Measurements from ENCODE around the gene MAFG. TPM values are rescaled to one million over a fixed set of nuclear protein-coding genes. Genes with fewer than 3 reads are reported as not detected.

The MAFG gene
- total and polyA plus RNA-seq, 2 donors (not counting 1 experiment from before 2014, with no cell fraction given), result 11.3 to 20.6 TPM

DNA sequence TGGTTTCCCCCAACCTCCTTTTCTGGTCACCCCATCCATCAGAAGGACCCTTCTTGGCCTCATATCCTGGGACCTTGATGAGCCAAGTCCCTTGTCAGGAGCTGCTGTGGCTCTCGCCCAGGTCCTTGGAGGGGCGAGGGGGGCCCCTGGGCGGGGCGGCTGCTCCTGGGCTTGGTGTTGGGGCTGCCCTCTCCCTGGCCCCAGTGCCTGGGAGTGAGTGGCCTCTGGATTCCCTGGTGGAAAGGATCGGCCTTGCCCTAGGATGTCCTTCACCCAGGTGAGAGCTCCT lies 39.7 kb upstream of the MAFG start:
- Histone ChIP-seq H4K20me1 (ENCODE audit: control insufficient read depth, extremely low read depth, insufficient read depth, low read length) (no peaks in the 10 kb centered on the region), H3K27me3 (ENCODE audit: control insufficient read depth, insufficient read depth, low read length) (peaks cover 9% of the 10 kb centered on the region), H3K79me2 (ENCODE audit: control insufficient read depth, insufficient read depth, low read length) (no peaks in the 10 kb centered on the region), H3K9me3 (ENCODE audit: control insufficient read depth, insufficient read depth, low read depth, low read length) (no peaks in the 10 kb centered on the region), H3K27ac (ENCODE audit: insufficient read depth, low read length) (no peak overlapping the region), H3K4me3 (replicated peaks in 1 of 4; ENCODE audit: control extremely low read depth in 1 of 4, insufficient read depth in 1 of 4, low read depth in 3 of 4, low read length in 4 of 4) (peak overlapping the region in 1 of 4 experiments; percentile 2), H3K9ac (ENCODE audit: insufficient read depth, low read length) (no peak overlapping the region), H3K4me2 (ENCODE audit: extremely low read depth, insufficient read depth, low read length) (peak overlapping the region; percentile 15), H3K4me1 (ENCODE audit: control insufficient read depth, extremely low read depth, insufficient read depth, low read length) (peaks cover 8% of the 10 kb centered on the region), H2AFZ (ENCODE audit: low read length) (no peak overlapping the region), H3K36me3 (ENCODE audit: control insufficient read depth, insufficient read depth, low read length) (no peaks in the 10 kb centered on the region)
- no peak for TF ChIP-seq CTCF (conservative IDR thresholded peaks at IDR 0.05 in 1 of 2, IDR thresholded peaks at IDR 0.05 in 1 of 2; ENCODE audit: low read depth in 1 of 2, low read length in 2 of 2)
- DNase-seq (ENCODE audit: low read depth in 2 of 2), result no peak

- peak in 1 of 2 donors; percentile 90 for DNase-seq (ENCODE audit: low read depth in 2 of 2)
- no peak overlapping the region for H3K4me3 ChIP-seq (replicated peaks in 1 of 4; ENCODE audit: control extremely low read depth in 1 of 4, insufficient read depth in 1 of 4, low read depth in 3 of 4, low read length in 4 of 4)
- H4K20me1 ChIP-seq (ENCODE audit: control insufficient read depth, extremely low read depth, insufficient read depth, low read length), result no peaks in the 10 kb centered on the region
- no peaks in the 10 kb centered on the region for H3K9me3 ChIP-seq (ENCODE audit: control insufficient read depth, insufficient read depth, low read depth, low read length)
- H3K27ac ChIP-seq (ENCODE audit: insufficient read depth, low read length), result no peak overlapping the region
- peaks cover 15% of the 10 kb centered on the region for H3K27me3 ChIP-seq (ENCODE audit: control insufficient read depth, insufficient read depth, low read length)
- H3K4me1 ChIP-seq (ENCODE audit: control insufficient read depth, extremely low read depth, insufficient read depth, low read length), result peaks cover 8% of the 10 kb centered on the region
- TF ChIP-seq EZH2 (IDR thresholded peaks at IDR 0.05; ENCODE audit: low read length, missing control alignments) (no peak), CTCF (conservative IDR thresholded peaks at IDR 0.05 in 1 of 2, IDR thresholded peaks at IDR 0.05 in 1 of 2; ENCODE audit: low read depth in 1 of 2, low read length in 2 of 2) (no peak)
- no peak overlapping the region for H3K9ac ChIP-seq (ENCODE audit: insufficient read depth, low read length)
- no peaks in the 10 kb centered on the region for H3K79me2 ChIP-seq (ENCODE audit: control insufficient read depth, insufficient read depth, low read length)
- H2AFZ ChIP-seq (ENCODE audit: low read length), result no peak overlapping the region
- H3K4me2 ChIP-seq (ENCODE audit: extremely low read depth, insufficient read depth, low read length), result peak overlapping the region; percentile 9
- no peaks in the 10 kb centered on the region for H3K36me3 ChIP-seq (ENCODE audit: control insufficient read depth, insufficient read depth, low read length)
These were observed 39.1 kb upstream of the MAFG start for GRCh38 chr17:81966343-81967243.

- Histone ChIP-seq H3K27ac (ENCODE audit: insufficient read depth, low read length) (no peak overlapping the region), H3K79me2 (ENCODE audit: control insufficient read depth, insufficient read depth, low read length) (no peaks in the 10 kb centered on the region), H3K36me3 (ENCODE audit: control insufficient read depth, insufficient read depth, low read length) (no peaks in the 10 kb centered on the region), H3K4me1 (ENCODE audit: control insufficient read depth, extremely low read depth, insufficient read depth, low read length) (peaks cover 10% of the 10 kb centered on the region), H3K27me3 (ENCODE audit: control insufficient read depth, insufficient read depth, low read length) (peaks cover 25% of the 10 kb centered on the region), H4K20me1 (ENCODE audit: control insufficient read depth, extremely low read depth, insufficient read depth, low read length) (no peaks in the 10 kb centered on the region), H3K9me3 (ENCODE audit: control insufficient read depth, insufficient read depth, low read depth, low read length) (no peaks in the 10 kb centered on the region), H3K4me2 (ENCODE audit: extremely low read depth, insufficient read depth, low read length) (no peak overlapping the region), H3K4me3 (replicated peaks in 1 of 4; ENCODE audit: control extremely low read depth in 1 of 4, insufficient read depth in 1 of 4, low read depth in 3 of 4, low read length in 4 of 4) (no peak overlapping the region), H2AFZ (ENCODE audit: low read length) (no peak overlapping the region), H3K9ac (ENCODE audit: insufficient read depth, low read length) (no peak overlapping the region)
- DNase-seq (ENCODE audit: low read depth in 2 of 2), result no peak
- no peak for TF ChIP-seq EZH2 (IDR thresholded peaks at IDR 0.05; ENCODE audit: low read length, missing control alignments)
- TF ChIP-seq CTCF (conservative IDR thresholded peaks at IDR 0.05 in 1 of 2, IDR thresholded peaks at IDR 0.05 in 1 of 2; ENCODE audit: low read depth in 1 of 2, low read length in 2 of 2), result no peak
These were observed 36.7 kb upstream of the MAFG start for GRCh38 chr17:81964081-81964849.

Measured in fibroblast of lung (primary cell).